22Rv1 (cell line): Measurements from ENCODE around the gene ETV7.

Experiments used
- H3K27ac ChIP-seq: fragments of 450-650 bp; 2 replicates; pipeline ENCODE4 v1.5.1; 2017
- CTCF ChIP-seq: fragments of 450-650 bp; IDR thresholded peaks from 2 replicates; pipeline ENCODE4 v1.5.1; 2017; ENCODE audit warnings: mild to moderate bottlenecking
- ZFX ChIP-seq: fragments of 450-650 bp; IDR thresholded peaks from 2 replicates; pipeline ENCODE4 v1.6.1; 2017; ENCODE audit warnings: antibody characterized with exemption, borderline replicate concordance

Gene ETV7

GRCh38 chr6:36353411-36353915, 34.0 kb downstream of the ETV7 start:
- TF ChIP-seq ZFX = no peak
- no peak for TF ChIP-seq CTCF
- H3K27ac ChIP-seq = no peak overlapping the region

GRCh38 chr6:36352477-36353157, 34.9 kb downstream of the ETV7 start:
- no peak overlapping the region for H3K27ac ChIP-seq
- TF ChIP-seq CTCF = no peak
- TF ChIP-seq ZFX = no peak

GRCh38 chr6:36350681-36351571, 36.5 kb downstream of the ETV7 start:
- TF ChIP-seq ZFX (no peak), CTCF (no peak)
- H3K27ac ChIP-seq = no peak overlapping the region

- TF ChIP-seq ZFX (no peak), CTCF (no peak)
- H3K27ac ChIP-seq = no peak overlapping the region
These were observed 37.4 kb downstream of the ETV7 start for GRCh38 chr6:36350082-36350481.

GRCh38 chr6:36349240-36349639, 38.2 kb downstream of the ETV7 start:
- no peak for TF ChIP-seq ZFX
- no peak overlapping the region for H3K27ac ChIP-seq

GRCh38 chr6:36347621-36348020, 39.8 kb downstream of the ETV7 start:
- H3K27ac ChIP-seq = no peak overlapping the region
- no peak for TF ChIP-seq CTCF
- no peak for TF ChIP-seq ZFX

- TF ChIP-seq CTCF = no peak
- TF ChIP-seq ZFX = no peak
- H3K27ac ChIP-seq = peak overlapping the region; percentile 81
These were observed 40.8 kb downstream of the ETV7 start for GRCh38 chr6:36346486-36347273.
